Lower leg skin (tissue), 4 donors: ENCODE measurements around the gene RAPH1. TPM values are rescaled to one million over a fixed set of nuclear protein-coding genes. Genes with fewer than 3 reads are reported as not detected.
"Not testable (repeated sequence)": the region's sequence is repeated elsewhere in the genome, so short reads cannot be mapped to it uniquely, and the experiment has no call there.

ENCODE experiments used
- DNase-seq, 2 donors: peaks; one replicate each; pipeline ENCODE4 v3.0.0-alpha.2; 2019; ENCODE audit warnings: low spot score in 2 of 2
- H3K4me3 ChIP-seq: fragments of 200-600 bp; sonication (generic); 2 replicates; pipeline ENCODE4 v1.5.1; 2017; ENCODE audit warnings: mild to moderate bottlenecking, low read depth; ENCODE audit not compliant: poor library complexity, severe bottlenecking
- CTCF ChIP-seq, 3 donors: fragments of 450-650 bp; IDR thresholded peaks; one replicate each; pipeline ENCODE4 v1.5.1; 2016; ENCODE audit warnings: antibody characterized with exemption in 3 of 3, mild to moderate bottlenecking in 3 of 3, moderate library complexity in 2 of 3
- POLR2A ChIP-seq, 2 donors: fragments of 450-650 bp; IDR thresholded peaks; one replicate each; pipeline ENCODE4 v1.6.1; 2016 to 2017; ENCODE audit warnings: antibody characterized with exemption in 2 of 2, mild to moderate bottlenecking in 1 of 2, moderate library complexity in 1 of 2
- WGBS, 2 donors: methylation state at CpG; one replicate each; pipeline ENCODE4 v1.1.5; 2018; 5-methylcytosine and 5-hydroxymethylcytosine counted together
- intact Hi-C: fragments of 100-400 bp; cut with DNase I; formaldehyde crosslinking; loops from one replicate; pipeline ENCODE4 v1.15.0; 2023; ENCODE audit warnings: low total_unique reads
- total RNA-seq, 4 donors: library from RNA; depleted of rRNA; stranded (reverse); fragments of >200 nt; gene quantifications; one replicate each; pipeline ENCODE4 v1.1.0, GENCODE V29; 2016

The RAPH1 gene
- total RNA-seq, 4 donors from 2014 or later = 32.2 to 148 (median 67.7) TPM

- intact Hi-C loops = no loop called here
- H3K4me3 ChIP-seq = no peak overlapping the region
- TF ChIP-seq CTCF (IDR thresholded peaks at IDR 0.05) (no peak), POLR2A (IDR thresholded peaks at IDR 0.05) (no peak)
- DNase-seq = no peak
- WGBS, 2 donors = 30 to 32% methylated on average over 1 of the region's 1 CpG
Measured at GRCh38 chr2:203510941-203511305, 24.2 kb downstream of the RAPH1 start.

GRCh38 chr2:203510256-203510940 lies 24.7 kb downstream of the RAPH1 start:
- no peak overlapping the region for H3K4me3 ChIP-seq
- intact Hi-C loops = no loop called here
- 94 to 97% methylated on average over 2 of the region's 2 CpGs for WGBS, 2 donors
- DNase-seq = no peak
- TF ChIP-seq POLR2A (IDR thresholded peaks at IDR 0.05) (no peak), CTCF (IDR thresholded peaks at IDR 0.05) (no peak)

GRCh38 chr2:203503460-203503859 lies 31.6 kb downstream of the RAPH1 start:
- DNase-seq, intact Hi-C loops, H3K4me3 ChIP-seq: not testable (repeated sequence)
- 95 to 100% methylated on average over 1 of the region's 1 CpG for WGBS, 2 donors

GRCh38 chr2:203501873-203502272 lies 33.2 kb downstream of the RAPH1 start:
- no peak for DNase-seq
- TF ChIP-seq CTCF (IDR thresholded peaks at IDR 0.05) (no peak), POLR2A (IDR thresholded peaks at IDR 0.05) (no peak)
- no peak overlapping the region for H3K4me3 ChIP-seq
- intact Hi-C loops = no loop called here
- 75 to 87% methylated on average over 1 of the region's 1 CpG for WGBS, 2 donors

- no peak for DNase-seq
- TF ChIP-seq POLR2A (IDR thresholded peaks at IDR 0.05) = no peak
- TF ChIP-seq CTCF (IDR thresholded peaks at IDR 0.05) = no peak
- intact Hi-C loops = no loop called here
- no peak overlapping the region for H3K4me3 ChIP-seq
- 71 to 88% methylated on average over 1 of the region's 1 CpG for WGBS, 2 donors
Measured at GRCh38 chr2:203500951-203501350, 34.1 kb downstream of the RAPH1 start.

GRCh38 chr2:203500297-203500696 lies 34.8 kb downstream of the RAPH1 start:
- H3K4me3 ChIP-seq = no peak overlapping the region
- WGBS, 2 donors = 82 to 96% methylated on average over 2 of the region's 2 CpGs
- no peak for DNase-seq
- TF ChIP-seq POLR2A (IDR thresholded peaks at IDR 0.05) = no peak
- no peak for TF ChIP-seq CTCF (IDR thresholded peaks at IDR 0.05)
- intact Hi-C loops = no loop called here
